GM20000 (cell line): ENCODE results near the gene IPO11.

Experiments
- DNase-seq: peaks from one replicate; pipeline ENCODE4 v3.0.0; 2012; ENCODE audit warnings: low spot score
- TF ChIP-seq, protein P1 (sequence below): IDR thresholded peaks from 2 replicates; pipeline ENCODE4 v1.5.1; 2012; ENCODE audit warnings: mild to moderate bottlenecking, control low read depth; ENCODE audit errors: extremely low read depth, missing control alignments

The IPO11 gene

DNA sequence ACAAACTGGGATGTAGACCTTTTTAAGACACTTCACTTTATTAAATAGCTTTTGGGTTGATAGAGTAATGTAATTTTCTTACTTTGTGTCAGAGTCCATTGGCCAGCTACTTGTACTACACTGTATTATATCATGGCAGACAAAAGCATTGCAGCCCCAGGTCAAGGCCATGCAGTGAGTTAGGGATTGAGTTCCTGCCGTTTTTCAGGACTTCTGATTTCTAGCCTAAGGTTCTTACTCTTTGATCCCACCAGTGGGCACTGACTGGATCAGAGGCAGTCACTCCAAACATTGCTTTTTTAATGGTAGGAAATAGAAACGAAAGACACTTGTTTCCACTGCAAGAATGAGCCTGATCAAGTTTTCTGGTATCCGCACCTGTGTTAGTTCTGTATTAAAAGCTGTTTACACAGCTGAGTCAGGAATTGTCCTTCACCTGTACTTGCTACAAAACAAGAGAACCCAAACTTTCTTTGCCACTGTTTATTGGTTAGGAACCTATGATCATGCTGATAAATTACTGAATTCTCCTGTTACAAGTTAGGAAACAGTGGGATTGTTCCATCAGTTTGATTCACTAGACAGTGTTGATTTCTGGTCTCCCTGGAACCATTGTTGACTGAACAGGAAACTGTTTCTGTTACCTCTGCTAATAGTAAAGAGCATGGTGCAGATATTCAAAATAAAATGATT lies 188.1 kb downstream of the IPO11 start:
- TF ChIP-seq, protein P1, sequence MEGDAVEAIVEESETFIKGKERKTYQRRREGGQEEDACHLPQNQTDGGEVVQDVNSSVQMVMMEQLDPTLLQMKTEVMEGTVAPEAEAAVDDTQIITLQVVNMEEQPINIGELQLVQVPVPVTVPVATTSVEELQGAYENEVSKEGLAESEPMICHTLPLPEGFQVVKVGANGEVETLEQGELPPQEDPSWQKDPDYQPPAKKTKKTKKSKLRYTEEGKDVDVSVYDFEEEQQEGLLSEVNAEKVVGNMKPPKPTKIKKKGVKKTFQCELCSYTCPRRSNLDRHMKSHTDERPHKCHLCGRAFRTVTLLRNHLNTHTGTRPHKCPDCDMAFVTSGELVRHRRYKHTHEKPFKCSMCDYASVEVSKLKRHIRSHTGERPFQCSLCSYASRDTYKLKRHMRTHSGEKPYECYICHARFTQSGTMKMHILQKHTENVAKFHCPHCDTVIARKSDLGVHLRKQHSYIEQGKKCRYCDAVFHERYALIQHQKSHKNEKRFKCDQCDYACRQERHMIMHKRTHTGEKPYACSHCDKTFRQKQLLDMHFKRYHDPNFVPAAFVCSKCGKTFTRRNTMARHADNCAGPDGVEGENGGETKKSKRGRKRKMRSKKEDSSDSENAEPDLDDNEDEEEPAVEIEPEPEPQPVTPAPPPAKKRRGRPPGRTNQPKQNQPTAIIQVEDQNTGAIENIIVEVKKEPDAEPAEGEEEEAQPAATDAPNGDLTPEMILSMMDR, result no peak
- DNase-seq, result no peak

DNA sequence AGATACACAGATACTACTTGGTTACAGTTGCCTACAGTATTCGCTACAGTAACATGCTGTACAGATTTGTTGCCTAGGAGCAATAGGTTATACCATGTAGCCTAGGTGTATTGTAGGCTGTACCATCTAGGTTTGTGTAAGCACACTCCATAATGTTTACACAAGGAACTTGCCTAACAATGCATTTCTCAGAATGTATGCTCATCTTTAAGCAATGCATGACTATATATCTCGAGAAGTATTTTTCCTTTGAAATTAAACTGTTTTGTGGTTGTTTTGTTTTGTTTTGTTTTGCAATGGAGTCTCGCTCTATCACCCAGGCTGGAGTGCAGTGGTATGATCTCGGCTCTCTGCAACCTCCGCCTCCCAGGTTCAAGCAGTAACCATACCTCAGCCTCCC lies 191.4 kb downstream of the IPO11 start:
- TF ChIP-seq, protein P1, result no peak
- DNase-seq, result no peak

DNA sequence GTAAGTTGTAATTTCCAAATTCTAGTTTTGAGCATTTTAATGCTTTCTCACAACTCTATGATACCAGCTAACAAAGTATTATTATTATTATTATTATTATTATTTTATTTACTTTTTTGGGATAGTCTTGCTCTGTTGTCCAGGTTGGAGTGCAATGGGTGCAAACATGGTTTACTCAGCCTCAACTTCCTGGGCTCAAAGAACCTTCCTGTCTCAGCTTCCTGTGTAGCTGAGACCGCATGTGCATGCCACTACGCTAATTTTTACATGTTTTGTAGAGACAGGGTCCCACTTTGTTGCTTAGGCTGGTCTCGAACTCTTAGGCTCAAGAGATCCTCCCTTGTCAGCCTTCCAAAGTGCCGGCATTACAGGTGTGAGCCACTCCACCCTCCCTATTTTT lies 193.1 kb downstream of the IPO11 start:
- TF ChIP-seq, protein P1, result no peak
- DNase-seq, result no peak

DNA sequence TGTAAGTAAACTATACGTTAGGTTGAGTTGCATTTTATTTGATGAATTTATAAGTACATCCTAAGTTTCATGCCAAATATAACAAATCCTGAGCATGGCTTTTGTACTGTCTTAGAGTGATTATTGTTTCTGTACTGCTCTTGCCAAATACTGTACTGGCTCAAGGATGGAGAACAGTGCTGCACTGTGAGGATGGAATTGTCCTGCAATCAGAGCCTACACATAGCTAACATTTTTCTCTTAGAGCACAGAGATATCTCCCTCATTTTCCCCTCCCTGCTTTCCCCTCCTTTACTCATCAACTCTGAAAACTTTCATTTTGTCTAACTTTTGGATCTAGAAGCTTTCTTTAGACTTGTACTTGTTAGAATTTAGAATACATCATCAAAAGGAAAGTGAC lies 194.3 kb downstream of the IPO11 start:
- no peak for DNase-seq
- TF ChIP-seq, protein P1, result no peak

DNA sequence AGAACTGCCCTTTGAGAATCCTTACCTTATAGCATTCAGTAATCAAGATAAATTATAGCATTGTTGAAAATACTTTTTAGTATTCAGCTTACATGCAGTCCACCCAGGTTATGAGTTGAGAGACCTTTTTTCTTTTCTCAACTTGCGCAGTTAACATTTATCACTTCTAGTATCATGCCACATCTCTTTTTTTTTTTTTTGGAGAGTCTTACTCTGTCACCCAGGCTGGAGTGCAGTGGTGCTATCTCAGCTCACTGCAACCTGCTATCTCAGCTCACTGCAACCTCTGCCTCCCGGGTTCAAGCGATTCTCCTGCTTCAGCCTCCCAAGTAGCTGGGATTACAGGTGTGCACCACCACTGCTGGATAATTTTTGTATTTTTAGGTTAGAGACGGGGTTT lies 195.1 kb downstream of the IPO11 start:
- DNase-seq, result no peak
- TF ChIP-seq, protein P1, result no peak

DNA sequence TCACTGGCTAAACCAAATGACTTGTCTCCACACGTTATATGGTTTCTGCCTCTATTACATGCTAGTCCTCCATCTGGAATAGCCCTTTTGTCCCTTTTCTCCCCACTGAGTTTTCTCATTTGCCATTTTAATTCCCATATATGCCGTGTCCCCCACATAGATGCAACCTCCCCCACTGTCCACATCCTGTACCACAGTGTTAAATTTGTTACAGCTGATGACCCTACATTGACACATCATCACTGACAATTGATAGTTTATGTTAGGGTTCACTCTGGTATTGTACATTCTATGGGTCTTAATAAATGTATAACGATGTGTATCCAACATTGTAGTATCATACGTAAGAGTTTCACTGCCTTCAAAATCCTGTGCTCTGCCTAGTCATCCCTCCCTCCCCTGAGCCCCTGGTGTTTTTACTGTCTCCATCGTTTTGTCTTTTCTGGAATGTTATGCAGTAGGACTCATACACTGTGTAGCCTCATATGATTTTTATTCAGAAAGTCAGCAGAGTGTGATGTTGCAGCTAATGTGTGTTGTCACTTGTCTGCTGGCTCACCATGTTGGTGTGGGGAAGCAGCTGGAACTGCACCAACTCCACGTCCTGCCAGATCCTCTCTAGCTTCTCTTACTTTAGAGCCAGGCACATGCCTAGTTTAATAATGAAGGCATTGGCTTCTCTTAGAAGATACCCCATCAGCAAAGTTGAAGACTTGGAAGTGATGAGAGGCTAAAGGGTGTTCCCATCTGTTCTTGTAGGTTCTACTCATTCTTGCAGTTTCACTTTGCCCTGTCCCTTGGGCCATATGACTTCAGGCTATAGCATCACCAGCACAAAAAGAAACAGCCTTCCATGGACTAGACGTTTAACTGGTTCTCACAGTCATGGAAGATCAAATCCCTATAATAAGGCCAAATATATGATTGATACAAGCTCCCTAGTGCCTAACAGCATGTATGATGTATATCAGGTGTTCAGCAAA lies 196.3 kb downstream of the IPO11 start:
- DNase-seq, result no peak
- TF ChIP-seq, protein P1, result no peak

DNA sequence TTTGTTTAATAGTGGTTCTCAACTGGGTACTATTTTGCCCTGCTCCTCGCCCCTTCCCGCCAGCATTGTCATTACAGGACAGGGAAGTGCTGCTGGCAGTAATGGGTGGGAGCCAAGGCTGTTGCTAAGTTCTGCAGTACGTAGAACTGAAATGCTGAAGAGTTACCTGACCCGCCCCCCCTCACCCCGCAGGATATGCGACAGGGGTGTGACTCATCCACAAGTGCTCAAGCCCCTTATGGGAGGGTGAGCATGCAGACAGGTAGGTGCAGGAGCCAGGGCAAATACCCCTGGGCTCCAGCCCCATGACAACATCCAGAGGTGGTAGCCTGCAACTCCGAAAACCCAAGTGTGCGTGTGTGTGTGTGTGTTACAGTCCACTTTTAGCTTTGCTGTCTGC lies 201.8 kb downstream of the IPO11 start:
- DNase-seq, result no peak
- TF ChIP-seq, protein P1, result no peak
